Suprapubic skin (tissue), 3 donors: ENCODE data around the gene TYSND1.

Experiments used
- CTCF ChIP-seq, 2 donors: fragments of 200-600 bp in 1 of 2; fragments of 450-650 bp in 1 of 2; sonication (generic) in 1 of 2; IDR thresholded peaks; one replicate each; pipeline ENCODE4 v1.5.1; 2016 to 2019; ENCODE audit warnings: antibody characterized with exemption in 2 of 2, mild to moderate bottlenecking in 1 of 2, moderate library complexity in 1 of 2
- POLR2A ChIP-seq, 2 donors: fragments of 450-650 bp; IDR thresholded peaks; one replicate each; pipeline ENCODE4 v1.6.1; 2017; ENCODE audit warnings: antibody characterized with exemption in 2 of 2, mild to moderate bottlenecking in 2 of 2, moderate library complexity in 2 of 2

GRCh38 chr10:70191972-70192305 lies 45.4 kb upstream of the TYSND1 start:
- TF ChIP-seq CTCF (IDR thresholded peaks at IDR 0.05) (no peak), POLR2A (IDR thresholded peaks at IDR 0.05) (no peak)
